H9 (cell line): ENCODE measurements around the gene ASB10. TPM values are rescaled to one million over a fixed set of nuclear protein-coding genes. Genes with fewer than 3 reads are reported as not detected.
A peak's percentile ranks its signal among the peaks of the same experiment; 100 is the strongest.

ENCODE experiments used
- DNase-seq: peaks from one replicate; pipeline ENCODE4 v3.0.0-alpha.2; 2017
- H2AFZ ChIP-seq: one replicate; pipeline ENCODE4 v1.6.1; 2013; ENCODE audit warnings: mild to moderate bottlenecking, low read length, control low read depth, moderate library complexity
- H2AK5ac ChIP-seq: 2 replicates; pipeline ENCODE4 v1.6.1; 2013; ENCODE audit warnings: low read length, control low read depth, mixed read lengths; ENCODE audit not compliant: insufficient read length
- H2BK120ac ChIP-seq: one replicate; pipeline ENCODE4 v1.6.1; 2013; ENCODE audit warnings: low read depth, mild to moderate bottlenecking, low read length, control low read depth, inconsistent platforms; ENCODE audit not compliant: poor library complexity, severe bottlenecking
- H2BK12ac ChIP-seq: 2 replicates; pipeline ENCODE4 v1.6.1; 2013; ENCODE audit warnings: low read length, control low read depth, mixed read lengths, low read depth; ENCODE audit not compliant: insufficient read length
- H2BK15ac ChIP-seq: 2 replicates; pipeline ENCODE4 v1.6.1; 2013; ENCODE audit warnings: low read depth, low read length, control low read depth
- H2BK20ac ChIP-seq: one replicate; pipeline ENCODE4 v1.6.1; 2013; ENCODE audit warnings: low read depth, mild to moderate bottlenecking, low read length, control low read depth, inconsistent platforms; ENCODE audit not compliant: poor library complexity, severe bottlenecking
- H2BK5ac ChIP-seq: 2 replicates; pipeline ENCODE4 v1.6.1; 2013; ENCODE audit warnings: low read length, control low read depth, mixed read lengths; ENCODE audit not compliant: insufficient read length
- H3K14ac ChIP-seq: 2 replicates; pipeline ENCODE4 v1.6.1; 2013; ENCODE audit warnings: low read length, control low read depth; ENCODE audit not compliant: insufficient read depth
- H3K18ac ChIP-seq: 2 replicates; pipeline ENCODE4 v1.6.1; 2013; ENCODE audit warnings: low read depth, mild to moderate bottlenecking, mixed read lengths, low read length, control low read depth; ENCODE audit not compliant: insufficient read length
- H3K23ac ChIP-seq: 2 replicates; pipeline ENCODE4 v1.6.1; 2013; ENCODE audit warnings: low read length, control low read depth, mixed read lengths, low read depth; ENCODE audit not compliant: insufficient read length
- H3K23me2 ChIP-seq: 2 replicates; pipeline ENCODE4 v1.6.1; 2013; ENCODE audit warnings: low read depth, mild to moderate bottlenecking, mixed read lengths, low read length, control low read depth; ENCODE audit not compliant: insufficient read length, poor library complexity, severe bottlenecking
- H3K27ac ChIP-seq: 2 replicates; pipeline ENCODE4 v1.5.1; 2013; ENCODE audit warnings: low read length, control low read depth, mixed read lengths, low read depth; ENCODE audit not compliant: insufficient read length
- H3K27me3 ChIP-seq: 2 replicates; pipeline ENCODE4 v1.6.1; 2013; ENCODE audit warnings: low read length, control low read depth, inconsistent platforms; ENCODE audit not compliant: insufficient read depth
- H3K4ac ChIP-seq: 2 replicates; pipeline ENCODE4 v1.6.1; 2013; ENCODE audit warnings: low read depth, mild to moderate bottlenecking, control low read depth, inconsistent platforms, low read length, moderate library complexity
- H3K4me1 ChIP-seq: 2 replicates; pipeline ENCODE4 v1.6.1; 2013; ENCODE audit warnings: low read length, control low read depth, inconsistent platforms; ENCODE audit not compliant: insufficient read depth
- H3K4me2 ChIP-seq: 2 replicates; pipeline ENCODE4 v1.6.1; 2013; ENCODE audit warnings: low read length, control low read depth, mixed read lengths; ENCODE audit not compliant: insufficient read length, insufficient read depth
- H3K56ac ChIP-seq: 2 replicates; pipeline ENCODE4 v1.6.1; 2013; ENCODE audit warnings: low read depth, mild to moderate bottlenecking, mixed read lengths, low read length, control low read depth; ENCODE audit not compliant: insufficient read length
- H3K79me1 ChIP-seq: 2 replicates; pipeline ENCODE4 v1.6.1; 2013; ENCODE audit warnings: low read depth, mild to moderate bottlenecking, moderate library complexity, low read length, control low read depth, inconsistent platforms; ENCODE audit not compliant: insufficient read depth, poor library complexity, severe bottlenecking
- H3K79me2 ChIP-seq: 2 replicates; pipeline ENCODE4 v1.6.1; 2013; ENCODE audit warnings: low read length, control low read depth, inconsistent platforms; ENCODE audit not compliant: insufficient read depth
- H3K9ac ChIP-seq: 2 replicates; pipeline ENCODE4 v1.6.1; 2013; ENCODE audit warnings: low read length, control low read depth, mixed read lengths; ENCODE audit not compliant: insufficient read length; ENCODE audit errors: extremely low read depth
- H3K9me3 ChIP-seq: one replicate; pipeline ENCODE4 v1.6.1; 2013; ENCODE audit warnings: low read depth, low read length, inconsistent platforms; ENCODE audit not compliant: control insufficient read depth
- H3T11ph ChIP-seq: one replicate; pipeline ENCODE4 v1.6.1; 2013; ENCODE audit warnings: mild to moderate bottlenecking, low read length, control low read depth, inconsistent platforms
- H4K20me1 ChIP-seq: one replicate; pipeline ENCODE4 v1.6.1; 2013; ENCODE audit not compliant: control insufficient read depth, insufficient read length, insufficient read depth
- H4K5ac ChIP-seq: 2 replicates; pipeline ENCODE4 v1.6.1; 2013; ENCODE audit warnings: low read depth, mild to moderate bottlenecking, mixed read lengths, low read length, control low read depth; ENCODE audit not compliant: insufficient read length
- H4K8ac ChIP-seq: replicated peaks from 2 replicates; pipeline ENCODE4 v1.6.1; 2013; ENCODE audit warnings: low read length, control low read depth, mixed read lengths, low read depth; ENCODE audit not compliant: insufficient read length
- H4K91ac ChIP-seq: 2 replicates; pipeline ENCODE4 v1.6.1; 2013; ENCODE audit warnings: low read depth, mild to moderate bottlenecking, moderate library complexity, mixed read lengths, low read length, control low read depth; ENCODE audit not compliant: insufficient read length
- H3K27ac Mint-ChIP-seq, 3 experiments: 2 replicates in 2 of 3; 3 replicates in 1 of 3; pipeline ENCODE4 v1.8.0; 2020 to 2021; ENCODE audit warnings: mixed read lengths in 3 of 3, mild to moderate bottlenecking in 1 of 3, moderate library complexity in 1 of 3
- H3K27me3 Mint-ChIP-seq: 2 replicates; pipeline ENCODE4 v1.8.0; 2021; ENCODE audit warnings: low read depth, mild to moderate bottlenecking, moderate library complexity, mixed read lengths
- H3K36me3 Mint-ChIP-seq, 3 experiments: 2 replicates in 2 of 3; 3 replicates in 1 of 3; pipeline ENCODE4 v1.8.0; 2020 to 2021; ENCODE audit warnings: low read depth in 3 of 3, mixed read lengths in 3 of 3; ENCODE audit not compliant: insufficient read depth in 1 of 3
- H3K4me1 Mint-ChIP-seq, 2 experiments: 2 replicates each; pipeline ENCODE4 v1.8.0; 2020; ENCODE audit warnings: mixed read lengths in 2 of 2
- H3K4me3 Mint-ChIP-seq, 2 experiments: 2 replicates in 1 of 2; 3 replicates in 1 of 2; pipeline ENCODE4 v1.8.0; 2020 to 2021; ENCODE audit warnings: mild to moderate bottlenecking in 2 of 2, mixed read lengths in 2 of 2, moderate library complexity in 1 of 2
- H3K9me3 Mint-ChIP-seq, 2 experiments: 2 replicates in 1 of 2; 3 replicates in 1 of 2; pipeline ENCODE4 v1.8.0; 2020; ENCODE audit warnings: mild to moderate bottlenecking in 2 of 2, mixed read lengths in 2 of 2, moderate library complexity in 1 of 2
- CTCF ChIP-seq: fragments of 200-600 bp; sonication (generic); conservative IDR thresholded peaks from 3 replicates; pipeline ENCODE4 v1.8.0; 2021; ENCODE audit warnings: antibody characterized with exemption, mild to moderate bottlenecking
- WGBS: extraction: QIAGEN DNeasy Blood & Tissue Kit; methylation state at CpG from one replicate; pipeline ENCODE4 v1.1.7; 2013; ENCODE audit warnings: missing lambda C conversion rate, low lambda C conversion rate, mixed read lengths; ENCODE audit not compliant: insufficient read length; ENCODE audit errors: extremely low coverage; 5-methylcytosine and 5-hydroxymethylcytosine counted together
- total RNA-seq: library from RNA; stranded (reverse); gene quantifications from 2 replicates; pipeline ENCODE4 v1.2.1, GENCODE V29; 2021

The ASB10 gene
- total RNA-seq, 1 experiment from 2014 or later = not detected

GRCh38 chr7:151134743-151135524, 52.1 kb downstream of the ASB10 start:
- Mint-ChIP-seq H3K27ac (0 out of 7 replicates have a peak overlapping the region, but pooled peaks of 1 of the 3 experiments have one; percentile 23), H3K9me3 (no peaks in the 10 kb centered on the region; a peak in 2 of 5 replicates), H3K4me1 (peaks cover 11 to 25% of the 10 kb centered on the region in 2 experiments), H3K36me3 (peaks cover 18 to 52% (median 22%) of the 10 kb centered on the region in 3 experiments; a peak in 6 of 7 replicates), H3K4me3 (no peak overlapping the region; a peak in 1 of 5 replicates), H3K27me3 (no peaks in the 10 kb centered on the region; the same call in 1 of the 2 replicates)
- no CpG with 5 or more reads among the region's 14 CpGs for WGBS
- no peak overlapping the region for H3K14ac ChIP-seq
- H4K91ac ChIP-seq = no peak overlapping the region
- no peak overlapping the region for H3K4me2 ChIP-seq
- no peak overlapping the region for H2BK5ac ChIP-seq
- H3K9me3 ChIP-seq = no peaks in the 10 kb centered on the region
- H3K27me3 ChIP-seq = no peaks in the 10 kb centered on the region
- DNase-seq = no peak
- no peak overlapping the region for H3K23ac ChIP-seq
- H4K5ac ChIP-seq = no peak overlapping the region
- no peak for TF ChIP-seq CTCF
- H2BK15ac ChIP-seq = no peak overlapping the region
- no peak overlapping the region for H3K9ac ChIP-seq
- no peak overlapping the region for H3K4ac ChIP-seq
- H2AK5ac ChIP-seq = no peak overlapping the region
- no peak overlapping the region for H2AFZ ChIP-seq
- H2BK120ac ChIP-seq = no peak overlapping the region
- no peaks in the 10 kb centered on the region for H3K79me2 ChIP-seq
- H4K20me1 ChIP-seq = no peaks in the 10 kb centered on the region
- no peak overlapping the region for H2BK12ac ChIP-seq
- no peak overlapping the region for H3T11ph ChIP-seq
- H3K18ac ChIP-seq = no peak overlapping the region
- H3K56ac ChIP-seq = no peak overlapping the region
- H2BK20ac ChIP-seq = no peak overlapping the region
- H3K4me1 ChIP-seq = no peaks in the 10 kb centered on the region; the same call in 1 of the 2 replicates
- H3K27ac ChIP-seq = no peak overlapping the region
- no peaks in the 10 kb centered on the region for H3K79me1 ChIP-seq
- no peak overlapping the region for H4K8ac ChIP-seq
- H3K23me2 ChIP-seq = no peaks in the 10 kb centered on the region
